ENCODE measurements around the gene TAF15. TPM values are rescaled to one million over a fixed set of nuclear protein-coding genes. Genes with fewer than 3 reads are reported as not detected.

Gene TAF15
- total and polyA plus RNA-seq, 3 experiments from 2014 or later, result 21.5 to 291 (median 274) TPM

DNA sequence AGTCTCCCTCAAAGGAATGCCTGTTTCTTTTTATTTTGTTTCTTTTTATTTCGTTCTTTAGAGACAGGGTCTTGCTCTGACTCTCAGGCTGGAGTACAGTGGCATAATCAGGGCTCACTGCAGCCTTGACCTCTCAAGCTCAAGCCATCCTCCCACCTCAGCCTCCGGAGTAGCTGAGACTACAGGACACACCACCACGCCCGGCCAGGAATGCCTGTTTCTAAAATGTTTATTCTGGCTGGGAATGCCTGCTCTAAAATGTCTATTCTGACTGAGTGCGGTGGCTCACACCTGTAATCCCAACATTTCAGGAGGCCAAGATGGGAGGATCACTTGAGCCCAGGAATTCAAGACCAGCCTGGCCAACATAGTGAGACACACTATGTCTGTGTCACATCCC, 11.4 kb upstream of the TAF15 start:
- H3K36me3 ChIP-seq (ENCODE audit: insufficient read depth, low read length), result no peaks in the 10 kb centered on the region
- no peaks in the 10 kb centered on the region for H3K9me3 ChIP-seq (ENCODE audit: low read length)
- POLR2A ChIA-PET, result no interaction called here
- peaks cover 5 to 17% (median 11%) of the 10 kb centered on the region in 3 donors for H3K4me1 Mint-ChIP-seq
- no peak overlapping the region for H3K27ac Mint-ChIP-seq
- H3K36me3 Mint-ChIP-seq, result no peaks in the 10 kb centered on the region
- no peaks in the 10 kb centered on the region for H3K9me3 Mint-ChIP-seq
- peaks cover 29% of the 10 kb centered on the region for H3K27me3 ChIP-seq (ENCODE audit: insufficient read depth, low read length, poor library complexity, severe bottlenecking)
- H3K4me1 ChIP-seq (ENCODE audit: insufficient read depth, low read length), result peaks cover 21% of the 10 kb centered on the region
- H3K4me3 Mint-ChIP-seq, result no peak overlapping the region
- no peak overlapping the region for H3K27ac ChIP-seq (ENCODE audit: low read depth, low read length)
- no peak for DNase-seq
- CTCF ChIA-PET, result interaction anchor here (2.2 to 2.8 kb wide), 2 partner anchors 11 to 34 kb away, joined by 12 to 17 read pairs; partner anchors contain the start of gene TAF15
- no peak overlapping the region for H3K4me3 ChIP-seq (ENCODE audit: low read length)
- H3K27me3 Mint-ChIP-seq, result peaks cover 39 to 58% of the 10 kb centered on the region in 2 donors

DNA sequence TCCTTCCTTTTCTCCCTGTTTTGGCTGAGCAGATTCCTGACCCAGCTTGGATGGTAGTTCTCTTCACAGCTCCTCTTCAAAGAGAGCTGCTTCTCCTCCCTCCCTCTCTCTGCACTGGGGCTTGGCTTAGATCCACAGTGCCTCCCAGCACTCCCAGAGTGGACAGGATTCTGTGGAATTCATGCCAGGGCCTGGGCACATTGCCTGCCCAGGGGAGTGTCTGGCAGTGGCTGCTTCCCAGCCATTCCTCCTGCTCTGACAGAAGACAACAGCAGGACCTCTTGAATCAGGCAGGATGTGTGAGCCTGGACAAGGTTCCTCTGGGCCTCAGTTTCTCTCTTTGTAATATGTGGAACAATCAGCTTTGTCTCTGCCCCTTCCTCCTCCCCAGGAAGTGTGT, 9.3 kb upstream of the TAF15 start:
- Histone ChIP-seq H3K9me3 (ENCODE audit: low read length) (no peaks in the 10 kb centered on the region), H3K4me3 (ENCODE audit: low read length) (no peak overlapping the region), H3K4me1 (ENCODE audit: insufficient read depth, low read length) (peaks cover 16% of the 10 kb centered on the region), H3K27ac (ENCODE audit: low read depth, low read length) (no peak overlapping the region), H3K36me3 (ENCODE audit: insufficient read depth, low read length) (no peaks in the 10 kb centered on the region), H3K27me3 (ENCODE audit: insufficient read depth, low read length, poor library complexity, severe bottlenecking) (peaks cover 16% of the 10 kb centered on the region)
- DNase-seq, result no peak
- Mint-ChIP-seq H3K27ac (no peak overlapping the region), H3K36me3 (no peaks in the 10 kb centered on the region), H3K9me3 (no peaks in the 10 kb centered on the region), H3K27me3 (peaks cover 26 to 41% of the 10 kb centered on the region in 2 donors), H3K4me3 (no peak overlapping the region), H3K4me1 (peaks cover 5 to 16% (median 9%) of the 10 kb centered on the region in 3 donors)
- POLR2A ChIA-PET, result interaction anchor here (0.5 kb wide), 1 partner anchor 546 kb away, joined by 6 read pairs; no protein-coding TSS in a partner anchor
- CTCF ChIA-PET, result interaction anchor here (0.9 to 2.2 kb wide), 3 partner anchors 8 to 36 kb away, joined by 5 to 12 read pairs (median 6); no protein-coding TSS in a partner anchor

DNA sequence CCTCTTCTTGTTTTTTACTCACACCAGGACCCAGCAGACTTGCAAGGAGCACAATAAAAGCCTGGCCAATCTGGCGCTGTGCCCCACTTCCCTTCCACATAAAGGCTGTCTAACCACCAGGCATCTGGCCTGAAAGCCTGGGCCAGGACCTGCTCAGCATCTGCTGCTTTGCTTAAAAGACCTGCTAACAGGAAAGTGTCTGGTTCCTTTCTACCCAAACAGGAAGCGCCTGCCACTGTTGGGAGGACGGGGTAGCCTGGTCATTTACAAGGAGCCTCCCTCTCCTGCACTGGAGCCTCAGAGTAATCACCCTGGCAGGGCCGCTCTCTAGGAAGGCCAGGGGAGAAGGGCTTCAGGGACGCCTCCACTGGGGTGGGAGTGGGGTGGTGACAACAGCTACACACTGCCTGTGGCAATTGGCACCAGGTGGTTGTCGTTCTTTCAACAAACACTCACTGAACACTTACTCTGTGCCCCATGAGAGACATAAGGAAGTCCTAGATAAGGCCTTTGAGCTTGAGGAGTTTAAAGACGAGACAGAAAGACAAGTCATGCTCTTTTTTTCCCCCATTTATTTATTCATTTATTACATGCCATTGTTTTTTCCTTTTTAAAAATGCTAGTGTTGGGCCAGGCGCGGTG, 7.6 kb upstream of the TAF15 start:
- peak overlapping the region in 1 of 7 donors; percentile 6 for H3K4me3 Mint-ChIP-seq
- no peak overlapping the region for H3K27ac ChIP-seq (ENCODE audit: low read depth, low read length)
- H3K27me3 ChIP-seq (ENCODE audit: insufficient read depth, low read length, poor library complexity, severe bottlenecking), result peaks cover 10% of the 10 kb centered on the region
- DNase-seq, result peak in 1 of 5 donors; percentile 38
- H3K27me3 Mint-ChIP-seq, result peaks cover 20 to 32% of the 10 kb centered on the region in 2 donors
- H3K27ac Mint-ChIP-seq, result no peak overlapping the region
- ChIA-PET POLR2A (no interaction called here), CTCF (interaction anchor here (1.4 kb wide), 1 partner anchor 38 kb away, joined by 5 read pairs; no protein-coding TSS in a partner anchor)
- H3K9me3 Mint-ChIP-seq, result no peaks in the 10 kb centered on the region
- H3K36me3 Mint-ChIP-seq, result no peaks in the 10 kb centered on the region
- no peak overlapping the region for H3K4me3 ChIP-seq (ENCODE audit: low read length)
- peaks cover 11% of the 10 kb centered on the region for H3K4me1 ChIP-seq (ENCODE audit: insufficient read depth, low read length)
- H3K4me1 Mint-ChIP-seq, result peaks cover 0 to 5% (median 5%) of the 10 kb centered on the region in 3 donors
- no peaks in the 10 kb centered on the region for H3K36me3 ChIP-seq (ENCODE audit: insufficient read depth, low read length)
- H3K9me3 ChIP-seq (ENCODE audit: low read length), result no peaks in the 10 kb centered on the region

DNA sequence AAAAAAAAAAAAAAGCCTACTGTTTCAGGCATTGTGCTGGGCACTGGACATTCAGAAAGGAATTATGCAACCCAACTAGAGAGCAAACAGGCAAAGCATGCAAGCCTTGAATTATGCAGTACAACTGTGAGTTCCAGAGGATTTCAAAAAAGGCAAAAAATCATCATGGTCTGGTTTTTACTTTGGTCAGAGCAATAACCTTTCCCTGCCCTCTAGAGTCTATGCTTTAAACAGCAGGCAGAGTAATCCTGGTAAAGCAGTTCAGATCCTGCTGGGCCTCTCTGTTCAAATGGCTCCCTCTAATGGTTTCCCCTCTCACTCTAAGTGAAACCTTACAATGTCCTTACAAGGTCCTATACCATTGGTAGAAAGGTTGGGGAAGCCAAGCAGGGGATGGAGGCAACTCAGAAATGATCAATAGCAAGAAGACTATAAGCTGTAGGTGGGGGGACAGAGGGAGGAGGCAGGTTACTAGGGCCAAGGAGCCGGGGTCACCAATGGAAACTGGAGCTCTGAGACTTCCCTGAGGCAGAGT, 4.6 kb upstream of the TAF15 start:
- DNase-seq, result peak in 4 of 5 donors; percentile 12 to 71 (median 54)
- Histone ChIP-seq H3K27me3 (ENCODE audit: insufficient read depth, low read length, poor library complexity, severe bottlenecking) (no peaks in the 10 kb centered on the region), H3K9me3 (ENCODE audit: low read length) (no peaks in the 10 kb centered on the region), H3K36me3 (ENCODE audit: insufficient read depth, low read length) (no peaks in the 10 kb centered on the region), H3K27ac (ENCODE audit: low read depth, low read length) (no peak overlapping the region), H3K4me3 (ENCODE audit: low read length) (no peak overlapping the region), H3K4me1 (ENCODE audit: insufficient read depth, low read length) (peaks cover 20% of the 10 kb centered on the region)
- ChIA-PET CTCF (interaction anchor here (0.6 to 11.5 kb wide), 6 partner anchors 9 to 629 kb away, joined by 3 to 250 read pairs (median 6); partner anchors contain the start of genes C17orf50 and MMP28), POLR2A (no interaction called here)
- Mint-ChIP-seq H3K4me1 (peaks cover 16 to 23% (median 22%) of the 10 kb centered on the region in 3 donors), H3K36me3 (peaks cover 0 to 9% (median 0%) of the 10 kb centered on the region in 3 donors), H3K27ac (peak overlapping the region in 3 of 8 donors; percentile 9 to 60 (median 27)), H3K9me3 (no peaks in the 10 kb centered on the region), H3K27me3 (peaks cover 5 to 7% of the 10 kb centered on the region in 2 donors), H3K4me3 (peak overlapping the region in 1 of 7 donors; percentile 10)

DNA sequence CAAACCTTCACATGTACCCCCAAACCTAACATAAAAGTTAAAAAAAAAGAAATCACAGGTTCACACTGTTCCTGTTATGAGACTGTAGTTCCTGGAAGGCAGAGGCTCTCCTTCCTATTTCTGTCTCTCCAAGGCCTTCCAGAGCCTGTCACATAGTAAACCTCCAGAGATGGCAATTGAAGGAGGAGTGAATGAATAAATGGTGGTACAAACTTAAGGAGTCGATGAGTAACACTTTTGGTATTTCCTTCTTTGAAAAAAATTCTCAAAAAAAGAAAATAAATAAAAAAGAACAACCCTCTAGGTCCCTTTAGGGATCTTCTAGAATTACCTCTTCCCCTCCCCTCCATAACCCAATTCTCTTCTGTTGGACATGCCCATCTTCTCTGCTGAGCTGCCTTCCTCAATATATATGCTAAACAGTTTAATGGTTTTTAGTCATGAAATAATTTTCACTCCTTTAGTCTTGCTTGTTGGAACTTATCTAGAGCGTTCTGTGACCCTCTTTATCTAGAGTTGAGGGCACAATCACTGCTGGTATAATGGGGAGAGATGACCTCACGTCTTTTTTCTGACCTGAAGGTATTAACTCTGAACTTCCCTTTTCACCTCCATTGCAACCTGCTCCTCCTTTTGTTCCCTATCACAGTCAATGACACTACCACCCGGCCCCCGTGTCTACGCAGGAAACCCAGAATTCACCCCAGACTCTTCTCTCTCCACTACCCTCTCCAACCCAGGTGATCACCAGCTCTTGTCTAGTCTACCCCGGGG, 1.7 kb upstream of the TAF15 start:
- Histone ChIP-seq H3K27ac (ENCODE audit: low read depth, low read length) (no peak overlapping the region), H3K4me1 (ENCODE audit: insufficient read depth, low read length) (peaks cover 31% of the 10 kb centered on the region), H3K9me3 (ENCODE audit: low read length) (no peaks in the 10 kb centered on the region), H3K4me3 (ENCODE audit: low read length) (no peak overlapping the region), H3K27me3 (ENCODE audit: insufficient read depth, low read length, poor library complexity, severe bottlenecking) (no peaks in the 10 kb centered on the region), H3K36me3 (ENCODE audit: insufficient read depth, low read length) (no peaks in the 10 kb centered on the region)
- Mint-ChIP-seq H3K4me3 (peak overlapping the region in 6 of 7 donors; percentile 56 to 99 (median 86)), H3K27ac (peak overlapping the region; percentile 90 to 99 (median 97)), H3K9me3 (no peaks in the 10 kb centered on the region), H3K4me1 (peaks cover 36 to 43% (median 36%) of the 10 kb centered on the region in 3 donors), H3K27me3 (no peaks in the 10 kb centered on the region), H3K36me3 (peaks cover 0 to 18% (median 0%) of the 10 kb centered on the region in 3 donors)
- ChIA-PET CTCF (interaction anchor here (1.2 to 11.5 kb wide), 7 partner anchors 8 to 60 kb away, joined by 4 to 250 read pairs (median 10); partner anchors contain the start of gene C17orf50), POLR2A (interaction anchor here (2.0 to 3.4 kb wide), 2 partner anchors 13 to 42 kb away, joined by 6 to 66 read pairs; partner anchors contain the start of gene MMP28)
- no peak for DNase-seq

DNA sequence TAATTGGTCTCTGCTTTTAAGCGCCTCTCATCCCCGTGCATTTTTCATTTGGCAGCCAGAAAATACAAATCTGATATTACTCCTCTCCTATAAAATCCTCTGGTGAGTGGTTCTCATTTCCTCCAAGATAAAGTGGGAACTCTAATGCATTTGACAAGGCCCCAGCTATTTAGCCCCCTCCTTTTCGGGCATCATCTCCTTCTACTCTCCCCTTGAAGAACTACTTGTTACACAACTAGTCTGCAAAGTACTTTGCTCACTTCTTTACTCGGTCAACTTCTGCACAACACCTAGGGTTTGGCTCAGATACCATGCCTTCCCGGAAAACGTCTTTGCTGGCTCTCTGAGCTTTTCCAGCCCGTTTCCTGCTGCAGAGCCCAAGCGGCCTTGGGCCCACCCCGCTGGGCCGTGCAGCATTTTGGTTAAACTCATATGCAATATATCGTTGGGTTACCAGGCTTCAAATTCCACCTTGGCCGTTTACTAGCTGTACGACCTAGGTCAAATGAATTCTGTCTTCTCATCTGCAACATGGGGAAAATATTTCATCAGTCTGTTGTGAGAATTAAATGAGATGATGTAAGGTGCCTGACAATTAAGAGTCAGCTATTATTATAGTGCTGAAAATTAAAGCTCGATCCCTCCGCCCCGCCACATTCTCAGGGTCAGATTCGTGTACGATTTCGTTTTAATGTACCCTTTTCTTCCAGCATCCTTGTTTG, 883 bp upstream of the TAF15 start:
- H3K4me3 Mint-ChIP-seq, result peak overlapping the region; percentile 90 to 99 (median 97)
- ChIA-PET POLR2A (interaction anchor here (0.6 to 3.4 kb wide), 18 partner anchors 12 to 745 kb away, joined by 3 to 66 read pairs (median 4); partner anchors contain the start of genes AP2B1, CCL5, MMP28 and NLE1), CTCF (interaction anchor here (0.8 to 11.5 kb wide), 31 partner anchors 9 to 727 kb away, joined by 3 to 250 read pairs (median 4); partner anchors contain the start of genes C17orf50, CCL5 and PIGW)
- H3K27me3 Mint-ChIP-seq, result no peaks in the 10 kb centered on the region
- Histone ChIP-seq H3K27ac (ENCODE audit: low read depth, low read length) (peak overlapping the region; percentile 83), H3K4me3 (ENCODE audit: low read length) (peak overlapping the region; percentile 83), H3K27me3 (ENCODE audit: insufficient read depth, low read length, poor library complexity, severe bottlenecking) (no peaks in the 10 kb centered on the region), H3K36me3 (ENCODE audit: insufficient read depth, low read length) (no peaks in the 10 kb centered on the region), H3K9me3 (ENCODE audit: low read length) (no peaks in the 10 kb centered on the region), H3K4me1 (ENCODE audit: insufficient read depth, low read length) (peaks cover 39% of the 10 kb centered on the region)
- H3K9me3 Mint-ChIP-seq, result no peaks in the 10 kb centered on the region
- peaks cover 43 to 51% (median 44%) of the 10 kb centered on the region in 3 donors for H3K4me1 Mint-ChIP-seq
- H3K27ac Mint-ChIP-seq, result peak overlapping the region; percentile 90 to 99 (median 97)
- peaks cover 0 to 23% (median 0%) of the 10 kb centered on the region in 3 donors for H3K36me3 Mint-ChIP-seq
- DNase-seq, result no peak

All from CD8-positive, alpha-beta memory T cell (primary cell).